Gastrocnemius medialis (tissue), 4 donors: ENCODE data around the gene ZNF536.

Source experiments
- POLR2A ChIP-seq, 2 donors: fragments of 450-650 bp; IDR thresholded peaks; one replicate each; pipeline ENCODE4 v1.6.1; 2017; ENCODE audit warnings: antibody characterized with exemption in 2 of 2, mild to moderate bottlenecking in 2 of 2, moderate library complexity in 2 of 2
- TF ChIP-seq, protein P1 (sequence below), 5 experiments: fragments of 450-650 bp in 3 of 5; fragments of 200-600 bp in 2 of 5; sonication (generic) in 2 of 5; IDR thresholded peaks in 4 of 5; conservative IDR thresholded peaks in 1 of 5; 1 replicate in 4 of 5; 2 replicates in 1 of 5; pipeline ENCODE4 v1.5.1; 2016 to 2019; ENCODE audit warnings: antibody characterized with exemption in 5 of 5, mild to moderate bottlenecking in 3 of 5, moderate library complexity in 3 of 5

DNA sequence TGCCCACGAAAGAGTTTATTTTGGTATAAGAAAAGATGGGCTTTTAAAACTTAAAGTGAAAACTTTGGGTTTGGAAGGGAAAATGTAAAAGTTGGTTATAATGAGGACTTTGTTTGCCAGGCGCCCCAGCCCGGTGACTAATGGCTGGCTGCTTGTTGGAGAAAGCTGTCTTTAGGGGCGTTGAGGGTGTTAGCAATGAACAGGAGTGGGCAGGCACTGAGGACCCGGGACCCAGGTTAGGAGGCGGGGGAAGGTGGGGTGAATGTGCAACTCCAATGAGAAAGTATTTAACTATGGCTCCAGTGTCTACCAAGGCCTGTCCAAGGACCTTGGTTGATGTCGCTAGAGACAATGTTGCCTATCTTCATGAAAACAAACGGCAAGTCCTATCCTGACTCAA, 118.6 kb downstream of the ZNF536 start:
- TF ChIP-seq, protein P1, sequence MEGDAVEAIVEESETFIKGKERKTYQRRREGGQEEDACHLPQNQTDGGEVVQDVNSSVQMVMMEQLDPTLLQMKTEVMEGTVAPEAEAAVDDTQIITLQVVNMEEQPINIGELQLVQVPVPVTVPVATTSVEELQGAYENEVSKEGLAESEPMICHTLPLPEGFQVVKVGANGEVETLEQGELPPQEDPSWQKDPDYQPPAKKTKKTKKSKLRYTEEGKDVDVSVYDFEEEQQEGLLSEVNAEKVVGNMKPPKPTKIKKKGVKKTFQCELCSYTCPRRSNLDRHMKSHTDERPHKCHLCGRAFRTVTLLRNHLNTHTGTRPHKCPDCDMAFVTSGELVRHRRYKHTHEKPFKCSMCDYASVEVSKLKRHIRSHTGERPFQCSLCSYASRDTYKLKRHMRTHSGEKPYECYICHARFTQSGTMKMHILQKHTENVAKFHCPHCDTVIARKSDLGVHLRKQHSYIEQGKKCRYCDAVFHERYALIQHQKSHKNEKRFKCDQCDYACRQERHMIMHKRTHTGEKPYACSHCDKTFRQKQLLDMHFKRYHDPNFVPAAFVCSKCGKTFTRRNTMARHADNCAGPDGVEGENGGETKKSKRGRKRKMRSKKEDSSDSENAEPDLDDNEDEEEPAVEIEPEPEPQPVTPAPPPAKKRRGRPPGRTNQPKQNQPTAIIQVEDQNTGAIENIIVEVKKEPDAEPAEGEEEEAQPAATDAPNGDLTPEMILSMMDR (IDR thresholded peaks at IDR 0.05 in 4 of 5, conservative IDR thresholded peaks at IDR 0.05 in 1 of 5): no peak
- no peak for TF ChIP-seq POLR2A (IDR thresholded peaks at IDR 0.05)
